SK-N-SH treated with all-trans-retinoic acid at 6 μM for 48 hours (cell line): ENCODE results near the gene EXOC4.

Experiments used
- ATAC-seq: fragments of 200-7000 bp; cut with Tn5 transposase; 3 replicates; pipeline ENCODE4 v1.9.1; 2020; ENCODE audit warnings: mild to moderate bottlenecking, moderate library complexity
- ARNTL ChIP-seq: fragments of 450-650 bp; formaldehyde crosslinking; IDR thresholded peaks from 2 replicates; pipeline ENCODE4 v1.5.0; 2020; ENCODE audit warnings: low read depth, mild to moderate bottlenecking, moderate library complexity, borderline replicate concordance
- BACH2 ChIP-seq: fragments of 250-450 bp; sonication (Bioruptor Pico); IDR thresholded peaks from 2 replicates; pipeline ENCODE4 v1.9.0; 2021; ENCODE audit warnings: mild to moderate bottlenecking, borderline replicate concordance
- CREB5 ChIP-seq: fragments of 250-450 bp; sonication (Bioruptor Pico); IDR thresholded peaks from 2 replicates; pipeline ENCODE4 v1.5.1; 2020; ENCODE audit warnings: low read depth, mild to moderate bottlenecking, moderate library complexity
- CSDC2 ChIP-seq: fragments of 250-450 bp; sonication (Bioruptor Pico); IDR thresholded peaks from 2 replicates; pipeline ENCODE4 v1.5.0; 2020; ENCODE audit warnings: mild to moderate bottlenecking, moderate library complexity
- CSRNP3 ChIP-seq: fragments of 250-450 bp; sonication (Bioruptor Pico); IDR thresholded peaks from 2 replicates; pipeline ENCODE4 v1.5.1; 2021; ENCODE audit warnings: mild to moderate bottlenecking, moderate library complexity
- ESRRG ChIP-seq: fragments of 250-450 bp; sonication (Bioruptor Pico); IDR thresholded peaks from 2 replicates; pipeline ENCODE4 v1.6.1; 2021; ENCODE audit warnings: mild to moderate bottlenecking
- GLIS3 ChIP-seq: fragments of 250-450 bp; sonication (Bioruptor Pico); IDR thresholded peaks from 2 replicates; pipeline ENCODE4 v1.5.0; 2020; ENCODE audit warnings: mild to moderate bottlenecking, moderate library complexity
- OSR1 ChIP-seq: fragments of 250-450 bp; sonication (Bioruptor Pico); IDR thresholded peaks from 2 replicates; pipeline ENCODE4 v1.8.0; 2022; ENCODE audit warnings: moderate library complexity, mild to moderate bottlenecking, inconsistent platforms
- PATZ1 ChIP-seq: fragments of 250-450 bp; sonication (Bioruptor Pico); IDR thresholded peaks from 2 replicates; pipeline ENCODE4 v1.8.0; 2020; ENCODE audit warnings: mild to moderate bottlenecking, moderate library complexity, borderline replicate concordance
- POU6F1 ChIP-seq: fragments of 250-450 bp; sonication (Bioruptor Pico); IDR thresholded peaks from 2 replicates; pipeline ENCODE4 v1.8.0; 2021; ENCODE audit warnings: low read depth, mild to moderate bottlenecking, moderate library complexity, borderline replicate concordance
- PPARA ChIP-seq: fragments of 250-450 bp; sonication (Bioruptor Pico); IDR thresholded peaks from 2 replicates; pipeline ENCODE4 v1.5.0; 2020; ENCODE audit warnings: mild to moderate bottlenecking, borderline replicate concordance
- SNAI2 ChIP-seq: fragments of 250-450 bp; sonication (Bioruptor Pico); IDR thresholded peaks from 2 replicates; pipeline ENCODE4 v1.5.0; 2020; ENCODE audit warnings: mild to moderate bottlenecking, moderate library complexity
- TOX ChIP-seq: fragments of 250-450 bp; sonication (Bioruptor Pico); IDR thresholded peaks from 2 replicates; pipeline ENCODE4 v1.8.0; 2021; ENCODE audit warnings: mild to moderate bottlenecking, moderate library complexity, borderline replicate concordance
- TSHZ2 ChIP-seq: fragments of 250-450 bp; sonication (Bioruptor Pico); IDR thresholded peaks from 2 replicates; pipeline ENCODE4 v1.5.0; 2020; ENCODE audit warnings: mild to moderate bottlenecking, moderate library complexity
- ZFP30 ChIP-seq: fragments of 450-650 bp; formaldehyde crosslinking; IDR thresholded peaks from 2 replicates; pipeline ENCODE4 v1.5.0; 2022; ENCODE audit warnings: mild to moderate bottlenecking, moderate library complexity
- ZNF565 ChIP-seq: fragments of 450-650 bp; formaldehyde crosslinking; conservative IDR thresholded peaks from 2 replicates; pipeline ENCODE4 v1.5.0; 2020; ENCODE audit warnings: low read depth, mild to moderate bottlenecking, moderate library complexity
- ZNF70 ChIP-seq: fragments of 450-650 bp; formaldehyde crosslinking; IDR thresholded peaks from 2 replicates; pipeline ENCODE4 v1.5.0; 2020; ENCODE audit warnings: mild to moderate bottlenecking, moderate library complexity
- ZNF8 ChIP-seq: fragments of 450-650 bp; formaldehyde crosslinking; IDR thresholded peaks from 2 replicates; pipeline ENCODE4 v1.5.0; 2020; ENCODE audit warnings: mild to moderate bottlenecking, moderate library complexity

The EXOC4 gene

GRCh38 chr7:133664528-133664927 lies 411.6 kb downstream of the EXOC4 start:
- TF ChIP-seq SNAI2 (CRISPR knock-in tag) (no peak), GLIS3 (no peak), BACH2 (CRISPR knock-in tag) (no peak), CREB5 (no peak)

GRCh38 chr7:133668296-133669060 lies 415.6 kb downstream of the EXOC4 start:
- no peak for TF ChIP-seq CSDC2 (CRISPR knock-in tag)
- TF ChIP-seq OSR1 (CRISPR knock-in tag) = no peak
- TF ChIP-seq CREB5 = no peak
- TF ChIP-seq SNAI2 (CRISPR knock-in tag) = no peak
- no peak for TF ChIP-seq GLIS3
- TF ChIP-seq ZFP30 = no peak
- no peak for TF ChIP-seq TOX
- TF ChIP-seq ZNF70 (CRISPR knock-in tag) = no peak
- no peak for TF ChIP-seq ZNF565 (CRISPR knock-in tag)
- ATAC-seq = peak; percentile 65

More at GRCh38 chr7:133664528-133664927, 411.6 kb downstream of the EXOC4 start:
- ATAC-seq = no peak

GRCh38 chr7:133669061-133669455 lies 416.2 kb downstream of the EXOC4 start:
- ATAC-seq = no peak
- no peak for TF ChIP-seq POU6F1 (CRISPR knock-in tag)
- no peak for TF ChIP-seq ZNF565 (CRISPR knock-in tag)
- TF ChIP-seq PATZ1 (CRISPR knock-in tag) = no peak
- TF ChIP-seq CSRNP3 (CRISPR knock-in tag) = no peak
- TF ChIP-seq SNAI2 (CRISPR knock-in tag) = no peak
- TF ChIP-seq BACH2 (CRISPR knock-in tag) = no peak
- no peak for TF ChIP-seq ZNF8
- TF ChIP-seq TSHZ2 (CRISPR knock-in tag) = no peak
- no peak for TF ChIP-seq CSDC2 (CRISPR knock-in tag)
- no peak for TF ChIP-seq ESRRG
- TF ChIP-seq ARNTL (CRISPR knock-in tag) = no peak
- no peak for TF ChIP-seq ZFP30
- no peak for TF ChIP-seq PPARA (CRISPR knock-in tag)
- no peak for TF ChIP-seq OSR1 (CRISPR knock-in tag)
- TF ChIP-seq TOX = no peak
